PC-9 (cell line): ENCODE results near the gene PRKCB. TPM values are rescaled to one million over a fixed set of nuclear protein-coding genes. Genes with fewer than 3 reads are reported as not detected.

Experiments used
- BruUV-seq: library from RNA; stranded (reverse); fragments of 400-500 nt; replicated peaks from 2 replicates; lab custom pipeline; 2021; lab: Mats Ljungman, UMichigan
- CTCF ChIA-PET: fragments of 300-600 bp; sonication (Branson Sonifier 250); formaldehyde crosslinking; loops from one replicate; lab custom pipeline; 2022; ENCODE audit warnings: antibody characterized with exemption; lab: Charles Lee
- POLR2A ChIA-PET: fragments of 300-600 bp; sonication (Branson Sonifier 250); formaldehyde crosslinking; loops from one replicate; lab custom pipeline; 2022; ENCODE audit warnings: antibody characterized with exemption; ENCODE audit not compliant: unreplicated experiment; lab: Charles Lee
- DNase-seq, 2 experiments: peaks; one replicate each; pipeline versions ENCODE4 v3.0.0 to v3.0.0-alpha.2; 2015 to 2022; ENCODE audit warnings: mixed read lengths in 1 of 2
- H2AFZ ChIP-seq: fragments of 200-600 bp; sonication (generic); 2 replicates; pipeline ENCODE4 v1.8.1; 2017; ENCODE audit warnings: antibody characterized with exemption
- H3F3A ChIP-seq: fragments of 200-600 bp; sonication (generic); 2 replicates; pipeline ENCODE4 v1.8.1; 2017; ENCODE audit warnings: antibody characterized with exemption, mild to moderate bottlenecking, low read depth; ENCODE audit not compliant: insufficient read depth
- H3K27ac ChIP-seq: fragments of 200-600 bp; sonication (generic); 2 replicates; pipeline ENCODE4 v1.6.1; 2016; ENCODE audit warnings: mixed run types
- H3K27me3 ChIP-seq: fragments of 200-600 bp; sonication (generic); 2 replicates; pipeline ENCODE4 v1.6.1; 2016; ENCODE audit warnings: low read depth, mixed run types; ENCODE audit not compliant: insufficient read depth
- H3K36me3 ChIP-seq: fragments of 200-600 bp; sonication (generic); 2 replicates; pipeline ENCODE4 v1.6.1; 2016; ENCODE audit warnings: low read depth, mixed run types
- H3K4me1 ChIP-seq: fragments of 200-600 bp; sonication (generic); replicated peaks from 2 replicates; pipeline ENCODE4 v1.6.1; 2016; ENCODE audit warnings: mixed run types; ENCODE audit not compliant: insufficient read depth
- H3K4me2 ChIP-seq: fragments of 200-600 bp; sonication (generic); 2 replicates; pipeline ENCODE4 v1.6.1; 2017; ENCODE audit warnings: mixed run types
- H3K4me3 ChIP-seq: fragments of 200-600 bp; sonication (generic); 2 replicates; pipeline ENCODE4 v1.6.1; 2016; ENCODE audit warnings: mixed run types
- H3K79me2 ChIP-seq: fragments of 200-600 bp; sonication (generic); 2 replicates; pipeline ENCODE4 v1.6.1; 2017; ENCODE audit warnings: low read depth, mixed run types
- H3K9me2 ChIP-seq: fragments of 200-600 bp; sonication (generic); 2 replicates; pipeline ENCODE4 v1.8.1; 2017; ENCODE audit warnings: mild to moderate bottlenecking; ENCODE audit not compliant: insufficient read depth
- H3K9me3 ChIP-seq: fragments of 200-600 bp; sonication (generic); 2 replicates; pipeline ENCODE4 v1.8.1; 2016; ENCODE audit warnings: low read depth; ENCODE audit not compliant: insufficient read depth
- H4K20me1 ChIP-seq: fragments of 200-600 bp; sonication (generic); 2 replicates; pipeline ENCODE4 v1.8.1; 2017; ENCODE audit not compliant: insufficient read depth
- CTCF ChIP-seq: fragments of 200-600 bp; sonication (generic); conservative IDR thresholded peaks from 2 replicates; pipeline ENCODE4 v1.6.1; 2017; ENCODE audit warnings: mixed run types, antibody characterized with exemption, mild to moderate bottlenecking, moderate library complexity
- EZH2 ChIP-seq: fragments of 200-600 bp; sonication (generic); IDR thresholded peaks from 2 replicates; pipeline ENCODE4 v1.8.0; 2017; ENCODE audit warnings: antibody characterized with exemption, low read depth
- intact Hi-C: fragments of 100-400 bp; cut with micrococcal nuclease; formaldehyde crosslinking; loops from one replicate; pipeline ENCODE4 v1.10.0; 2022; ENCODE audit not compliant: unreplicated experiment
- total RNA-seq: library from RNA; stranded (reverse); gene quantifications from 2 replicates; pipeline ENCODE4 v1.2.3, GENCODE V29; 2021

PRKCB gene
- total RNA-seq, 1 experiment from 2014 or later: not detected

DNA sequence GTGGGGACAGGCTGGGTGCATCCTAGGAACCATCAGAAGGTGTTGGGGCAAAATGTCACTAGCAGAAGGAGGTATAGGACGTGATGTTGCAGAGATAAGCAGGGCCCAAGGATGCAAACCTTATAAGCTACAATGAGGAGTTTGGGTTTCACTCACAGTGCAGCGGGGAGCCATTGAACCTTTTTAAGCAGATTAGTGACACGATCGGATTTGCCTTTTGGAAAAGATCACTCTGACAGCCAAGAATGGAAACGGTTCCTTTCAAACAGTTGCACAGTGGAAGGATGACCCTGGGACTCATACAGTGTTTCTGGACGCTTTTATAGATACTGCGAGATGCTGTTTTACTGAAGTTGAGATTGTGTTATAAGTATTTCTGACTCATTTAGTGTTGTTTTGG is 288.5 kb downstream of the PRKCB start:
- Histone ChIP-seq H3K36me3 (no peaks in the 10 kb centered on the region), H3K27me3 (peaks cover 44% of the 10 kb centered on the region), H3K4me3 (no peak overlapping the region), H2AFZ (no peak overlapping the region), H3K4me2 (no peak overlapping the region), H3K27ac (no peak overlapping the region), H3K9me2 (no peaks in the 10 kb centered on the region), H4K20me1 (no peaks in the 10 kb centered on the region), H3K4me1 (no peaks in the 10 kb centered on the region), H3F3A (no peaks in the 10 kb centered on the region), H3K79me2 (no peaks in the 10 kb centered on the region), H3K9me3 (no peaks in the 10 kb centered on the region)
- intact Hi-C loops: no loop called here
- BruUV-seq: no TSS peak
- ChIA-PET CTCF (no interaction called here), POLR2A (no interaction called here)
- TF ChIP-seq CTCF (no peak), EZH2 (no peak)
- DNase-seq: no peak

DNA sequence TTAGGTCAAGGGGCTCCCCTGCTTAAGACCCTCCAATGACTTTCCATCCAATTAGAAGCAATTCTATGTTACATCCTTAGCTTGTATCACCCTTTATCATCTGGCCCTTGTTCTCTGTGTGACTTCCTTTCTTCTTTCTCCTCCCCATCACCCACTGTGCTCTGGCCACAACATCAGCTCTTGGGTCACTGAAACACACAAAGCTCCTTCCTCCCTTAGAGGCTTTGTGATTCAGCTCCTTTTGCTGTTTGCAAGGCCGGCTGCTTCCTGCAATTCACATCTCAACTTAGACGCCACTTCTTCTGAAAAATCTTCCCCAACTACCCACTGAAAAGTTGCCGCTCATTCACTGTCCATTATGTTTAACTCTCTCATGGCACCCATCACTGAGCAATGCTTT is 289.4 kb downstream of the PRKCB start:
- no peaks in the 10 kb centered on the region for H3F3A ChIP-seq
- H3K4me3 ChIP-seq: no peak overlapping the region
- no peak for DNase-seq
- H3K9me2 ChIP-seq: no peaks in the 10 kb centered on the region
- no peak overlapping the region for H3K4me2 ChIP-seq
- H3K79me2 ChIP-seq: no peaks in the 10 kb centered on the region
- no peaks in the 10 kb centered on the region for H3K9me3 ChIP-seq
- no peak overlapping the region for H2AFZ ChIP-seq
- intact Hi-C loops: no loop called here
- TF ChIP-seq CTCF: no peak
- TF ChIP-seq EZH2: no peak
- no peaks in the 10 kb centered on the region for H4K20me1 ChIP-seq
- no peak overlapping the region for H3K27ac ChIP-seq
- peaks cover 37% of the 10 kb centered on the region for H3K27me3 ChIP-seq
- POLR2A ChIA-PET: no interaction called here
- no peaks in the 10 kb centered on the region for H3K36me3 ChIP-seq
- BruUV-seq: no TSS peak
- no peaks in the 10 kb centered on the region for H3K4me1 ChIP-seq
- CTCF ChIA-PET: no interaction called here

DNA sequence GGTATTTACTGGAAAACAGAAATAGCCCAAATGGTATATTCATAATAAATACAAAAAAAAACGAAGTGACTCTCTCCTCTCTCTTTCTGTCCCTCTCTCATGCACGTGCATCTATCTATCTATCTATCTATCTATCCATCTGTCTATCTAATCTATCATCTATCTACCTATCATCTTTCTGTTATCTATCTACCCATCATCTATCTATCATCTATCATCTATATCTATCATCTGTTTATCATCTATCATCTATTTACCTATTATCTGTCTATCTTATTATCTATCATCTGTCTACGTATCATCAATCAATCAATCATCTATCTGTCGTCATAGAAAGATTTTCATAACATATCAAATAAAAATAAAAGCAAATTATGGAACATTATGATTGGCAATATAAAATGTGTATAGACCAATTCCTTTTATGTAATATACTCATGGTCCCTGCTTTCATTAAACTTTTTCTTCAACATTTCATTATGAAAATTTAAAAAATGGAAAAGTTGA is 293.7 kb downstream of the PRKCB start:
- no peaks in the 10 kb centered on the region; the same call in 1 of the 2 replicates for H4K20me1 ChIP-seq
- H3K4me1 ChIP-seq: no peaks in the 10 kb centered on the region
- no peak for TF ChIP-seq EZH2
- no peak for TF ChIP-seq CTCF
- H3K36me3 ChIP-seq: no peaks in the 10 kb centered on the region
- no peak overlapping the region for H3K27ac ChIP-seq
- intact Hi-C loops: no loop called here
- H3F3A ChIP-seq: no peaks in the 10 kb centered on the region
- H3K79me2 ChIP-seq: no peaks in the 10 kb centered on the region
- DNase-seq: no peak
- no peak overlapping the region for H2AFZ ChIP-seq
- no peak overlapping the region for H3K4me2 ChIP-seq
- H3K27me3 ChIP-seq: peaks cover 40% of the 10 kb centered on the region
- no peak overlapping the region for H3K4me3 ChIP-seq
- H3K9me2 ChIP-seq: no peaks in the 10 kb centered on the region
- no TSS peak for BruUV-seq
- H3K9me3 ChIP-seq: no peaks in the 10 kb centered on the region
- ChIA-PET POLR2A (no interaction called here), CTCF (no interaction called here)
